Subcutaneous abdominal adipose tissue (tissue), 5 donors: ENCODE measurements around the gene TYK2.

Source experiments
- H3K27ac ChIP-seq: one replicate; pipeline ENCODE4 v1.7.0; 2013; ENCODE audit warnings: low read depth, mild to moderate bottlenecking, inconsistent platforms, low read length, moderate library complexity
- H3K27me3 ChIP-seq, 5 donors: one replicate each; pipeline ENCODE4 v1.7.0; 2013; ENCODE audit warnings: low read length in 5 of 5, inconsistent platforms in 1 of 5; ENCODE audit not compliant: control insufficient read depth in 5 of 5, insufficient read depth in 4 of 5
- H3K36me3 ChIP-seq, 5 donors: one replicate each; pipeline ENCODE4 v1.7.0; 2013; ENCODE audit warnings: low read length in 5 of 5; ENCODE audit not compliant: control insufficient read depth in 5 of 5, insufficient read depth in 5 of 5
- H3K4me1 ChIP-seq, 5 donors: one replicate each; pipeline ENCODE4 v1.7.0; 2013; ENCODE audit warnings: low read length in 5 of 5, mild to moderate bottlenecking in 3 of 5, moderate library complexity in 1 of 5; ENCODE audit not compliant: control insufficient read depth in 5 of 5, insufficient read depth in 5 of 5
- H3K4me3 ChIP-seq, 5 donors: one replicate each; pipeline ENCODE4 v1.7.0; 2013; ENCODE audit warnings: low read length in 5 of 5, low read depth in 1 of 5
- H3K9ac ChIP-seq, 5 donors: one replicate each; pipeline ENCODE4 v1.7.0; 2013; ENCODE audit warnings: low read length in 5 of 5, mild to moderate bottlenecking in 4 of 5, moderate library complexity in 3 of 5
- H3K9me3 ChIP-seq, 5 donors: one replicate each; pipeline ENCODE4 v1.7.0; 2013; ENCODE audit warnings: low read length in 5 of 5; ENCODE audit not compliant: control insufficient read depth in 5 of 5
- donor health status: healthy.
- donor health status: healthy.
- donor health status: healthy.
- donor health status: healthy.
- donor health status: healthy.

Gene TYK2

GRCh38 chr19:10317857-10318462 lies 62.4 kb downstream of the TYK2 start:
- peaks cover 0 to 61% (median 47%) of the 10 kb centered on the region in 5 donors for H3K36me3 ChIP-seq
- H3K27ac ChIP-seq, result no peak overlapping the region
- no peak overlapping the region for H3K4me3 ChIP-seq
- no peaks in the 10 kb centered on the region for H3K27me3 ChIP-seq
- H3K9me3 ChIP-seq, result no peaks in the 10 kb centered on the region
- no peak overlapping the region for H3K9ac ChIP-seq
- peaks cover 2 to 12% (median 7%) of the 10 kb centered on the region in 5 donors for H3K4me1 ChIP-seq

- peaks cover 2 to 12% (median 7%) of the 10 kb centered on the region in 5 donors for H3K4me1 ChIP-seq
- H3K36me3 ChIP-seq, result peaks cover 0 to 54% (median 40%) of the 10 kb centered on the region in 5 donors
- H3K9me3 ChIP-seq, result no peaks in the 10 kb centered on the region
- H3K9ac ChIP-seq, result no peak overlapping the region
- no peak overlapping the region for H3K4me3 ChIP-seq
- H3K27ac ChIP-seq, result no peak overlapping the region
- no peaks in the 10 kb centered on the region for H3K27me3 ChIP-seq
Measured at GRCh38 chr19:10317045-10317856, 63.1 kb downstream of the TYK2 start.

GRCh38 chr19:10316229-10317044 lies 63.9 kb downstream of the TYK2 start:
- H3K27me3 ChIP-seq, result no peaks in the 10 kb centered on the region

GRCh38 chr19:10315335-10316214 lies 64.8 kb downstream of the TYK2 start, which contains the start of gene FDX2:
Gene FDX2 (minus strand): TSS chr19:10316015. CDS start chr19:10315996, 19 bp downstream.
- Histone ChIP-seq H3K27me3 (no peaks in the 10 kb centered on the region), H3K4me3 (peak within 1 kb of the TSS; percentile 75 to 94 (median 91)), H3K4me1 (peaks cover 2 to 12% (median 7%) of the 10 kb centered on the region in 5 donors), H3K9me3 (no peaks in the 10 kb centered on the region), H3K27ac (peak within 1 kb of the TSS; percentile 62), H3K36me3 (peaks cover 0 to 42% (median 28%) of the 10 kb centered on the region in 5 donors), H3K9ac (peak within 1 kb of the TSS; percentile 70 to 94 (median 78))

More at GRCh38 chr19:10316229-10317044, 63.9 kb downstream of the TYK2 start:
- Histone ChIP-seq H3K27ac (peak overlapping the region; percentile 62), H3K36me3 (peaks cover 0 to 45% (median 32%) of the 10 kb centered on the region in 5 donors), H3K4me3 (peak overlapping the region in 1 of 5 donors; percentile 91), H3K9ac (peak overlapping the region in 3 of 5 donors; percentile 78 to 94 (median 87)), H3K4me1 (peaks cover 2 to 12% (median 7%) of the 10 kb centered on the region in 5 donors), H3K9me3 (no peaks in the 10 kb centered on the region)

GRCh38 chr19:10309423-10309822 lies 70.9 kb downstream of the TYK2 start, which contains the start of gene ZGLP1:
Gene ZGLP1 (minus strand): TSS chr19:10309815.
- Histone ChIP-seq H3K36me3 (peaks cover 0 to 12% (median 10%) of the 10 kb centered on the region in 5 donors), H3K27ac (no peak within 1 kb of the TSS), H3K4me1 (peaks cover 0 to 6% (median 0%) of the 10 kb centered on the region in 5 donors), H3K9me3 (no peaks in the 10 kb centered on the region), H3K9ac (no peak within 1 kb of the TSS), H3K27me3 (no peaks in the 10 kb centered on the region), H3K4me3 (no peak within 1 kb of the TSS)

- H3K36me3 ChIP-seq, result peaks cover 0 to 12% (median 10%) of the 10 kb centered on the region in 5 donors
- no peak overlapping the region for H3K4me3 ChIP-seq
Measured at GRCh38 chr19:10306327-10306726, 74.0 kb downstream of the TYK2 start.

GRCh38 chr19:10305139-10305806 lies 75.1 kb downstream of the TYK2 start:
- Histone ChIP-seq H3K27me3 (peaks cover 0 to 4% (median 0%) of the 10 kb centered on the region in 5 donors), H3K9ac (peak overlapping the region in 1 of 5 donors; percentile 39), H3K4me1 (peaks cover 0 to 6% (median 0%) of the 10 kb centered on the region in 5 donors), H3K4me3 (peak overlapping the region in 1 of 5 donors; percentile 28), H3K27ac (no peak overlapping the region), H3K36me3 (peaks cover 0 to 5% (median 5%) of the 10 kb centered on the region in 5 donors), H3K9me3 (no peaks in the 10 kb centered on the region)

More at GRCh38 chr19:10306327-10306726, 74.0 kb downstream of the TYK2 start:
- H3K4me1 ChIP-seq, result peaks cover 0 to 6% (median 0%) of the 10 kb centered on the region in 5 donors
- peaks cover 0 to 4% (median 0%) of the 10 kb centered on the region in 5 donors for H3K27me3 ChIP-seq
- no peak overlapping the region for H3K27ac ChIP-seq
- no peak overlapping the region for H3K9ac ChIP-seq
- no peaks in the 10 kb centered on the region for H3K9me3 ChIP-seq
